AG08396 (cell line): ENCODE measurements around the gene ARL2BP.
"Not testable (repeated sequence)": the region's sequence is repeated elsewhere in the genome, so short reads cannot be mapped to it uniquely, and the experiment has no call there.

Experiments used
- DNase-seq: peaks from one replicate; pipeline ENCODE4 v3.0.0; 2012; ENCODE audit warnings: low spot score, mixed read lengths

Gene ARL2BP

GRCh38 chr16:57244767-57245471, at the start of gene ARL2BP:
Gene ARL2BP, plus strand, starts transcription at chr16:57245259. Its CDS starts 109 bp downstream, at chr16:57245368.
- DNase-seq = peak; percentile 100

GRCh38 chr16:57196286-57196685, 48.8 kb upstream of the ARL2BP start:
- no peak for DNase-seq

- no peak for DNase-seq
These were observed 48.3 kb upstream of the ARL2BP start for GRCh38 chr16:57196753-57197152.

- DNase-seq = not testable (repeated sequence)
These were observed 44.7 kb upstream of the ARL2BP start for GRCh38 chr16:57200321-57200720.

- DNase-seq = not testable (repeated sequence)
These were observed 44.1 kb upstream of the ARL2BP start for GRCh38 chr16:57200926-57201325.

GRCh38 chr16:57202095-57202886, 42.8 kb upstream of the ARL2BP start:
- DNase-seq = no peak

GRCh38 chr16:57203451-57203850, 41.6 kb upstream of the ARL2BP start:
- no peak for DNase-seq

GRCh38 chr16:57204675-57205074, 40.4 kb upstream of the ARL2BP start:
- DNase-seq = no peak

- no peak for DNase-seq
These were observed 36.1 kb upstream of the ARL2BP start for GRCh38 chr16:57208926-57209325.

GRCh38 chr16:57209780-57210179, 35.3 kb upstream of the ARL2BP start:
- DNase-seq = no peak

GRCh38 chr16:57213462-57213861, 31.6 kb upstream of the ARL2BP start:
- no peak for DNase-seq

- no peak for DNase-seq
These were observed 28.1 kb upstream of the ARL2BP start for GRCh38 chr16:57216968-57217367.

- no peak for DNase-seq
These were observed 22.0 kb upstream of the ARL2BP start for GRCh38 chr16:57223057-57223456.

- no peak for DNase-seq
These were observed 20.3 kb upstream of the ARL2BP start for GRCh38 chr16:57224651-57225335.

- no peak for DNase-seq
These were observed 19.1 kb upstream of the ARL2BP start for GRCh38 chr16:57225978-57226377.

GRCh38 chr16:57226701-57227621, 18.1 kb upstream of the ARL2BP start:
- no peak for DNase-seq

- DNase-seq = no peak
These were observed 16.0 kb upstream of the ARL2BP start for GRCh38 chr16:57229079-57229478.

GRCh38 chr16:57231821-57232350, 13.2 kb upstream of the ARL2BP start:
- DNase-seq = no peak

GRCh38 chr16:57233944-57234706, 10.9 kb upstream of the ARL2BP start:
- DNase-seq = no peak

GRCh38 chr16:57234707-57235092, 10.4 kb upstream of the ARL2BP start:
- no peak for DNase-seq
